Tibial nerve (tissue), 4 donors: ENCODE results near the gene SLC6A6.

Source experiments
- CTCF ChIP-seq, 5 experiments: fragments of 200-600 bp in 3 of 5; fragments of 450-650 bp in 2 of 5; sonication (generic) in 3 of 5; IDR thresholded peaks; one replicate each; pipeline ENCODE4 v1.5.1; 2016 to 2019; ENCODE audit warnings: antibody characterized with exemption in 5 of 5, mild to moderate bottlenecking in 3 of 5, moderate library complexity in 2 of 5
- EP300 ChIP-seq, 2 donors: sonication (generic); formaldehyde crosslinking; IDR thresholded peaks; one replicate each; pipeline ENCODE4 v1.6.1; 2017; ENCODE audit warnings: antibody characterized with exemption in 2 of 2, mild to moderate bottlenecking in 1 of 2
- POLR2A ChIP-seq, 2 donors: fragments of 450-650 bp; IDR thresholded peaks; one replicate each; pipeline ENCODE4 v1.6.1; 2017; ENCODE audit warnings: antibody characterized with exemption in 2 of 2, mild to moderate bottlenecking in 2 of 2, moderate library complexity in 2 of 2

GRCh38 chr3:14396031-14396692 is 6.2 kb upstream of the SLC6A6 start:
- TF ChIP-seq POLR2A (IDR thresholded peaks at IDR 0.05) (no peak), CTCF (IDR thresholded peaks at IDR 0.05) (no peak), EP300 (IDR thresholded peaks at IDR 0.05) (no peak)
